H1 (cell line): ENCODE measurements around the gene BMERB1.

ENCODE experiments used
- JUN ChIP-seq: IDR thresholded peaks from 2 replicates; pipeline ENCODE4 v1.6.1; 2011; ENCODE audit warnings: low read depth, mild to moderate bottlenecking, improper control_type of control experiment, low read length
- PHF8 ChIP-seq: fragments of 200-600 bp; sonication (generic); conservative IDR thresholded peaks from 2 replicates; pipeline ENCODE4 v1.7.1; 2012; ENCODE audit warnings: low read depth, mild to moderate bottlenecking, inconsistent platforms, low read length, moderate library complexity
- POLR2AphosphoS5 ChIP-seq: IDR thresholded peaks from 2 replicates; pipeline ENCODE4 v1.6.1; 2011; ENCODE audit warnings: low read depth, low read length
- TF ChIP-seq, protein P1 (sequence below): IDR thresholded peaks from 2 replicates; pipeline ENCODE4 v1.6.1; 2011; ENCODE audit warnings: low read length, improper control_type of control experiment
- TF ChIP-seq, protein P2 (sequence below): fragments of 300-600 bp; sonication (generic); IDR thresholded peaks from 2 replicates; pipeline ENCODE4 v1.7.1; 2012; ENCODE audit warnings: low read length, moderate library complexity, mild to moderate bottlenecking, inconsistent platforms; ENCODE audit not compliant: insufficient replicate concordance
- TF ChIP-seq, protein P3 (sequence below), 3 experiments: IDR thresholded peaks; 1 replicate in 2 of 3; 2 replicates in 1 of 3; pipeline versions ENCODE4 v1.5.1 to v1.6.1; 2011; ENCODE audit warnings: low read length in 3 of 3, mild to moderate bottlenecking in 3 of 3, inconsistent platforms in 2 of 3, low read depth in 1 of 3, moderate library complexity in 1 of 3; ENCODE audit not compliant: insufficient read depth in 1 of 3; ENCODE audit errors: control extremely low read depth in 1 of 3

DNA sequence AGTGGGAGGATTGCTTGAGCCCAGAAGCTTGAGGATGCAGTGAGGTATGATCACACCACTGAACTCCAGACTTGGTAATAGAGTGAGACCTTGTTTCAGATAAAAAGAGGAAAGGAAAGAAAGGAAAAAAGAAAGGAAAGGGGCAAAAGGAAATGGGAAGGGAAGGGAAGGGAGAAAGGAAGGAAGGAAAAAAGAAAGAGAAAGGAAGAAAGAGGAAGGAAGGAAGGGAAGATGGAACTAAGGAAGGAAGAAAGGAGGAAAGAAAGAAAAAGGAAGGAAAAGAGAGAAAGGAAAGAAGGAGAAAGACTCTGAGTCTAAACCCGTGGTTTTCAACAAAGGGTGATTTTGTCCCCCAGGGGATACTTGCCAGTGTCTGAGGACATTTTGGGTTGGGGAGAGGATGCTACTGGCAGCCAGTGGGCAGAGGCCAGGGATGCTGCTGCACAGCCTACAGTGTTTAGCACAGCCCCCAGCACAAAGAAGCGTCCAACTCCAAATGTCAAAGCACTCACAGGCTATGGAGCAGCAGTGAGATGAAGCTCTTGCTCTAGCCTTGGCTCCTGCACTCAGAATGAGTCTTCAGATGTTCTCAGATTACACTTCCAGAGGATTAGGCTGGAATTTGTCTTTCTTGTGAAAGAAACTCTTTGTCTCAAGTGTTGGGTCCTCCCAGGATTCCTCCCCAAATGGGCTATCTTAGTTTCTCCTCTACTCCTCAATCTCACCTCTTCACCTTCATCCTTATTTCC is 64.2 kb downstream of the BMERB1 start:
- TF ChIP-seq, protein P1, sequence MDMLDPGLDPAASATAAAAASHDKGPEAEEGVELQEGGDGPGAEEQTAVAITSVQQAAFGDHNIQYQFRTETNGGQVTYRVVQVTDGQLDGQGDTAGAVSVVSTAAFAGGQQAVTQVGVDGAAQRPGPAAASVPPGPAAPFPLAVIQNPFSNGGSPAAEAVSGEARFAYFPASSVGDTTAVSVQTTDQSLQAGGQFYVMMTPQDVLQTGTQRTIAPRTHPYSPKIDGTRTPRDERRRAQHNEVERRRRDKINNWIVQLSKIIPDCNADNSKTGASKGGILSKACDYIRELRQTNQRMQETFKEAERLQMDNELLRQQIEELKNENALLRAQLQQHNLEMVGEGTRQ: no peak
- TF ChIP-seq POLR2AphosphoS5 (no peak), JUN (no peak), PHF8 (no peak)
- TF ChIP-seq, protein P2, sequence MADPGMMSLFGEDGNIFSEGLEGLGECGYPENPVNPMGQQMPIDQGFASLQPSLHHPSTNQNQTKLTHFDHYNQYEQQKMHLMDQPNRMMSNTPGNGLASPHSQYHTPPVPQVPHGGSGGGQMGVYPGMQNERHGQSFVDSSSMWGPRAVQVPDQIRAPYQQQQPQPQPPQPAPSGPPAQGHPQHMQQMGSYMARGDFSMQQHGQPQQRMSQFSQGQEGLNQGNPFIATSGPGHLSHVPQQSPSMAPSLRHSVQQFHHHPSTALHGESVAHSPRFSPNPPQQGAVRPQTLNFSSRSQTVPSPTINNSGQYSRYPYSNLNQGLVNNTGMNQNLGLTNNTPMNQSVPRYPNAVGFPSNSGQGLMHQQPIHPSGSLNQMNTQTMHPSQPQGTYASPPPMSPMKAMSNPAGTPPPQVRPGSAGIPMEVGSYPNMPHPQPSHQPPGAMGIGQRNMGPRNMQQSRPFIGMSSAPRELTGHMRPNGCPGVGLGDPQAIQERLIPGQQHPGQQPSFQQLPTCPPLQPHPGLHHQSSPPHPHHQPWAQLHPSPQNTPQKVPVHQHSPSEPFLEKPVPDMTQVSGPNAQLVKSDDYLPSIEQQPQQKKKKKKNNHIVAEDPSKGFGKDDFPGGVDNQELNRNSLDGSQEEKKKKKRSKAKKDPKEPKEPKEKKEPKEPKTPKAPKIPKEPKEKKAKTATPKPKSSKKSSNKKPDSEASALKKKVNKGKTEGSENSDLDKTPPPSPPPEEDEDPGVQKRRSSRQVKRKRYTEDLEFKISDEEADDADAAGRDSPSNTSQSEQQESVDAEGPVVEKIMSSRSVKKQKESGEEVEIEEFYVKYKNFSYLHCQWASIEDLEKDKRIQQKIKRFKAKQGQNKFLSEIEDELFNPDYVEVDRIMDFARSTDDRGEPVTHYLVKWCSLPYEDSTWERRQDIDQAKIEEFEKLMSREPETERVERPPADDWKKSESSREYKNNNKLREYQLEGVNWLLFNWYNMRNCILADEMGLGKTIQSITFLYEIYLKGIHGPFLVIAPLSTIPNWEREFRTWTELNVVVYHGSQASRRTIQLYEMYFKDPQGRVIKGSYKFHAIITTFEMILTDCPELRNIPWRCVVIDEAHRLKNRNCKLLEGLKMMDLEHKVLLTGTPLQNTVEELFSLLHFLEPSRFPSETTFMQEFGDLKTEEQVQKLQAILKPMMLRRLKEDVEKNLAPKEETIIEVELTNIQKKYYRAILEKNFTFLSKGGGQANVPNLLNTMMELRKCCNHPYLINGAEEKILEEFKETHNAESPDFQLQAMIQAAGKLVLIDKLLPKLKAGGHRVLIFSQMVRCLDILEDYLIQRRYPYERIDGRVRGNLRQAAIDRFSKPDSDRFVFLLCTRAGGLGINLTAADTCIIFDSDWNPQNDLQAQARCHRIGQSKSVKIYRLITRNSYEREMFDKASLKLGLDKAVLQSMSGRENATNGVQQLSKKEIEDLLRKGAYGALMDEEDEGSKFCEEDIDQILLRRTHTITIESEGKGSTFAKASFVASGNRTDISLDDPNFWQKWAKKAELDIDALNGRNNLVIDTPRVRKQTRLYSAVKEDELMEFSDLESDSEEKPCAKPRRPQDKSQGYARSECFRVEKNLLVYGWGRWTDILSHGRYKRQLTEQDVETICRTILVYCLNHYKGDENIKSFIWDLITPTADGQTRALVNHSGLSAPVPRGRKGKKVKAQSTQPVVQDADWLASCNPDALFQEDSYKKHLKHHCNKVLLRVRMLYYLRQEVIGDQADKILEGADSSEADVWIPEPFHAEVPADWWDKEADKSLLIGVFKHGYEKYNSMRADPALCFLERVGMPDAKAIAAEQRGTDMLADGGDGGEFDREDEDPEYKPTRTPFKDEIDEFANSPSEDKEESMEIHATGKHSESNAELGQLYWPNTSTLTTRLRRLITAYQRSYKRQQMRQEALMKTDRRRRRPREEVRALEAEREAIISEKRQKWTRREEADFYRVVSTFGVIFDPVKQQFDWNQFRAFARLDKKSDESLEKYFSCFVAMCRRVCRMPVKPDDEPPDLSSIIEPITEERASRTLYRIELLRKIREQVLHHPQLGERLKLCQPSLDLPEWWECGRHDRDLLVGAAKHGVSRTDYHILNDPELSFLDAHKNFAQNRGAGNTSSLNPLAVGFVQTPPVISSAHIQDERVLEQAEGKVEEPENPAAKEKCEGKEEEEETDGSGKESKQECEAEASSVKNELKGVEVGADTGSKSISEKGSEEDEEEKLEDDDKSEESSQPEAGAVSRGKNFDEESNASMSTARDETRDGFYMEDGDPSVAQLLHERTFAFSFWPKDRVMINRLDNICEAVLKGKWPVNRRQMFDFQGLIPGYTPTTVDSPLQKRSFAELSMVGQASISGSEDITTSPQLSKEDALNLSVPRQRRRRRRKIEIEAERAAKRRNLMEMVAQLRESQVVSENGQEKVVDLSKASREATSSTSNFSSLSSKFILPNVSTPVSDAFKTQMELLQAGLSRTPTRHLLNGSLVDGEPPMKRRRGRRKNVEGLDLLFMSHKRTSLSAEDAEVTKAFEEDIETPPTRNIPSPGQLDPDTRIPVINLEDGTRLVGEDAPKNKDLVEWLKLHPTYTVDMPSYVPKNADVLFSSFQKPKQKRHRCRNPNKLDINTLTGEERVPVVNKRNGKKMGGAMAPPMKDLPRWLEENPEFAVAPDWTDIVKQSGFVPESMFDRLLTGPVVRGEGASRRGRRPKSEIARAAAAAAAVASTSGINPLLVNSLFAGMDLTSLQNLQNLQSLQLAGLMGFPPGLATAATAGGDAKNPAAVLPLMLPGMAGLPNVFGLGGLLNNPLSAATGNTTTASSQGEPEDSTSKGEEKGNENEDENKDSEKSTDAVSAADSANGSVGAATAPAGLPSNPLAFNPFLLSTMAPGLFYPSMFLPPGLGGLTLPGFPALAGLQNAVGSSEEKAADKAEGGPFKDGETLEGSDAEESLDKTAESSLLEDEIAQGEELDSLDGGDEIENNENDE: no peak
- TF ChIP-seq, protein P3, sequence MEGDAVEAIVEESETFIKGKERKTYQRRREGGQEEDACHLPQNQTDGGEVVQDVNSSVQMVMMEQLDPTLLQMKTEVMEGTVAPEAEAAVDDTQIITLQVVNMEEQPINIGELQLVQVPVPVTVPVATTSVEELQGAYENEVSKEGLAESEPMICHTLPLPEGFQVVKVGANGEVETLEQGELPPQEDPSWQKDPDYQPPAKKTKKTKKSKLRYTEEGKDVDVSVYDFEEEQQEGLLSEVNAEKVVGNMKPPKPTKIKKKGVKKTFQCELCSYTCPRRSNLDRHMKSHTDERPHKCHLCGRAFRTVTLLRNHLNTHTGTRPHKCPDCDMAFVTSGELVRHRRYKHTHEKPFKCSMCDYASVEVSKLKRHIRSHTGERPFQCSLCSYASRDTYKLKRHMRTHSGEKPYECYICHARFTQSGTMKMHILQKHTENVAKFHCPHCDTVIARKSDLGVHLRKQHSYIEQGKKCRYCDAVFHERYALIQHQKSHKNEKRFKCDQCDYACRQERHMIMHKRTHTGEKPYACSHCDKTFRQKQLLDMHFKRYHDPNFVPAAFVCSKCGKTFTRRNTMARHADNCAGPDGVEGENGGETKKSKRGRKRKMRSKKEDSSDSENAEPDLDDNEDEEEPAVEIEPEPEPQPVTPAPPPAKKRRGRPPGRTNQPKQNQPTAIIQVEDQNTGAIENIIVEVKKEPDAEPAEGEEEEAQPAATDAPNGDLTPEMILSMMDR (IDR thresholded peaks at IDR 0.05; ENCODE audit: control extremely low read depth in 1 of 3, insufficient read depth in 1 of 3, low read depth in 1 of 3, low read length in 3 of 3): no peak
